OCI-LY7 (cell line): Measurements from ENCODE around the gene TSPAN7.

Experiments used
- CTCF ChIP-seq: fragments of 200-600 bp; sonication (generic); conservative IDR thresholded peaks from 2 replicates; pipeline ENCODE4 v1.5.1; 2014; ENCODE audit warnings: mild to moderate bottlenecking, antibody characterized with exemption, low read length, moderate library complexity, mixed read lengths
- EZH2phosphoT487 ChIP-seq: fragments of 200-600 bp; sonication (generic); IDR thresholded peaks from 2 replicates; pipeline ENCODE4 v1.6.1; 2018; ENCODE audit warnings: low read depth, borderline replicate concordance, mild to moderate bottlenecking, mixed run types, antibody characterized with exemption, low read length, moderate library complexity, mixed read lengths

DNA sequence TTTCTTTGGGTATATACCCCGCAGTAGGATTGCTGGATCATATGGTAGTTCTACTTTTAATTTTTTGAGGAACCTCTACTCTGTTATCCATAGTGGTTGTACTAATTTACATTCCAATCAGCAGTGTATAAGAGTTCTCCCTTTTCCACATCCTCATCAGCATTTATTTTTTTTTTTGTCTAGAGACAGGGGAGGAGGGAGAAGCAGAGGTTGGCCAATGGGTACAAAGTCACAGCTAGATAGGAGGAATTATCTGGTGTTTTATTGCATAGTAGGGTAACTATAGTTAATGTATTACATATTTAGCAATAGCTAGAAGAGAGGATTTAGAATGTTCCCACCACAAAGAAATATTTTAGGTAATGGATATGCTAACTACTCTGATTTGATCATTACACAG lies 107.4 kb downstream of the TSPAN7 start:
- no peak for TF ChIP-seq CTCF
- no peak for TF ChIP-seq EZH2phosphoT487
